ENCODE measurements around the gene SLC44A1.

- TF ChIP-seq CTCF (IDR thresholded peaks at IDR 0.05) (no peak), POLR2A (IDR thresholded peaks at IDR 0.05) (no peak)
These were observed 24.0 kb upstream of the SLC44A1 start for GRCh38 chr9:105220451-105220850.

Measured in adrenal gland (tissue), 5 donors.